Activated CD8-positive, alpha-beta memory T cell treated with anti-CD3 and anti-CD28 coated beads, Interleukin-2, amount 50 U/mL, for 24 hours (primary cell): Measurements from ENCODE around the gene TM2D3.

Source experiments
- DNase-seq: peaks from one replicate; pipeline ENCODE4 v3.0.0-alpha.2; 2020; ENCODE audit errors: extremely low read depth

TM2D3 gene

GRCh38 chr15:101604124-101604874 is 47.9 kb downstream of the TM2D3 start:
- no peak for DNase-seq

DNA sequence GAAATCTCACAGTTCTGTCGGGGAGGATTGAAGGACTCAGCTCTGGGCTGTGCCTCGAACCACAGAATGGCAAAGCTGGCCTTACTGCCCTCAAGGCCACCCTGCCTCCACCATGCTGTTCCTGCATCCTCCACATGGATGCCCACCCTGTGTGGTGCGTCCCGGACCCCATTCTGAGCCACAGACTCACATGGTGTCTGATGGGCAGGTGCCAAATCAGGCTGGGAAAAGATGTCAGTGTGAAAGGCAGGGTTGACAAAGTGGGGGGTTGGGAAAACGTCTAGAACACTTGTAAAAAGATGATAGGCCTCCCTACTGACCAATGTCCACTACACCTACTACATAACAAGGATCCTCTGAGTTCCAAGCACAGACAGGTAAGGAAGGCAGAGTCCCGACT is 49.4 kb downstream of the TM2D3 start:
- DNase-seq, result no peak

DNA sequence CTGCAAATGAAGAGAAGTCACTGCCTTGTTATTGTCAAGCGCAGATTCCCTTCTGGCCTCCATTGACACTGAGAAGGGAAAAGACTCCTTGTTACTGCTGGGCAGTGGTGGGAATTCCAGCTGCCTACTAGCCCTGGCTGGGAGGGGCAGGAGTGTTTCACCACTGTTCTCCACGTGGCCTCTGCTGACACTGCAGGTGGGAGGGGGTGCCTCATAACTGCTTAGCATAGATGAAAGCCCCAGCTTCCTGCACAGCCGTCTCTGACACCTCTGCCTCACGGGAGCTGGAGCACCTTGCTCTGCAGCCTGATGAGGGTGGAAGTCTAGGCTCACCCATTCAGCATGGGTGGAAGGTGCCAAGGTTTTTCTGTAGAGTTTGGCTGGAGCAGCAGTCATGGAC is 52.1 kb downstream of the TM2D3 start:
- DNase-seq, result no peak

DNA sequence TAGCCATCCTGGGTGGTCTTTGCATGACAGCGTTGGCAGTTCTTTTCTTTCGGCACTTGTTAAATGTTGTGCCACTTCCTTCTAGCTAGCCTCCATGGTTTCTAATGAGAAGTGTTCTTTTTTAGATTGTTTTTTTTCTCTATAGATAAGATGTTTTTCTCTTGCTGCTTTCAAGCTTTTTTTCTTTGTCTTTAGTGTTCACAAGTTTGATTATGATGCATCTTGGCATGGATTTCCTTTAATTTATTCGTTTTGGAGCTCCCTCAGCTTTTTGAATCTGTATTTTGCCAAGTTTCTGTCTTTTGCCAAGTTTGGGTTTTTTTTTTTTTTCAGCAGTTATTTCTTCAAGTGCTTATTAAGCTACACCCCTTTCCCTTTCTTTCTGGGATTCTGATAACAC is 53.1 kb downstream of the TM2D3 start:
- no peak for DNase-seq

GRCh38 chr15:101597360-101597928 is 54.7 kb downstream of the TM2D3 start:
- DNase-seq, result no peak

GRCh38 chr15:101596633-101597032 is 55.5 kb downstream of the TM2D3 start:
- no peak for DNase-seq
